K562 (cell line): ENCODE measurements around the gene SURF6. TPM values are rescaled to one million over a fixed set of nuclear protein-coding genes. Genes with fewer than 3 reads are reported as not detected.
A peak's percentile ranks its signal among the peaks of the same experiment; 100 is the strongest.

Source experiments
- ARHGAP35 ChIP-seq: fragments of 450-650 bp; IDR thresholded peaks from 2 replicates; pipeline ENCODE4 v1.6.1; 2018; ENCODE audit not compliant: partially characterized antibody
- CBX8 ChIP-seq: fragments of 200-600 bp; sonication (generic); IDR thresholded peaks from 2 replicates; pipeline ENCODE4 v1.6.1; 2012; ENCODE audit warnings: borderline replicate concordance, mixed run types, low read depth, mild to moderate bottlenecking, moderate library complexity, mixed read lengths, low read length, control low read depth, inconsistent platforms; ENCODE audit not compliant: poor library complexity, severe bottlenecking; ENCODE audit errors: extremely low read depth
- CHD1 ChIP-seq: fragments of 200-600 bp; sonication (generic); IDR thresholded peaks from one replicate; pipeline ENCODE4 v1.6.1; 2012; ENCODE audit warnings: mild to moderate bottlenecking, moderate library complexity, low read length, inconsistent platforms
- CTCFL ChIP-seq: IDR thresholded peaks from 2 replicates; pipeline ENCODE4 v1.6.1; 2011; ENCODE audit warnings: borderline replicate concordance, low read depth, mild to moderate bottlenecking, moderate library complexity, low read length; ENCODE audit not compliant: insufficient read depth, poor library complexity, severe bottlenecking
- ESRRA ChIP-seq: fragments of 450-650 bp; IDR thresholded peaks from 2 replicates; pipeline ENCODE4 v1.6.1; 2014; ENCODE audit warnings: low read depth, mild to moderate bottlenecking, moderate library complexity, borderline replicate concordance
- GTF2A2 ChIP-seq: IDR thresholded peaks from 2 replicates; pipeline ENCODE4 v1.6.1; 2016; ENCODE audit warnings: mild to moderate bottlenecking, missing genetic modification characterization, missing compliant biosample characterization
- ILK ChIP-seq: fragments of 450-650 bp; IDR thresholded peaks from 2 replicates; pipeline ENCODE4 v1.6.1; 2016; ENCODE audit warnings: missing genetic modification characterization, low read depth, mild to moderate bottlenecking, missing compliant biosample characterization, moderate library complexity, borderline replicate concordance
- RBM25 ChIP-seq: fragments of 200-400 bp; formaldehyde crosslinking; IDR thresholded peaks from 2 replicates; pipeline ENCODE4 v1.6.1; 2018; ENCODE audit warnings: low read length, low read depth, moderate library complexity; ENCODE audit not compliant: severe bottlenecking
- SIN3A ChIP-seq, 2 experiments: fragments of 150-350 bp in 1 of 2; IDR thresholded peaks; 2 replicates each; pipeline ENCODE4 v1.6.1; 2011 to 2016; ENCODE audit warnings: borderline replicate concordance in 2 of 2, low read depth in 2 of 2, low read length in 2 of 2, mild to moderate bottlenecking in 2 of 2, moderate library complexity in 2 of 2; ENCODE audit not compliant: control insufficient read depth in 1 of 2
- TEAD4 ChIP-seq, 2 experiments: sonication (generic) in 1 of 2; formaldehyde crosslinking in 1 of 2; IDR thresholded peaks; 2 replicates each; pipeline versions ENCODE4 v1.6.1 to v1.8.0; 2012 to 2022; ENCODE audit warnings: borderline replicate concordance in 1 of 2, inconsistent platforms in 1 of 2, low read length in 1 of 2, mild to moderate bottlenecking in 1 of 2, missing genetic modification reagents in 1 of 2
- ZEB2 ChIP-seq: fragments of 450-650 bp; IDR thresholded peaks from 2 replicates; pipeline ENCODE4 v1.6.1; 2016
- ZNF133 ChIP-seq: fragments of 250-450 bp; sonication (Bioruptor Pico); IDR thresholded peaks from 2 replicates; pipeline ENCODE4 v1.4.0; 2020; ENCODE audit warnings: mild to moderate bottlenecking
- ZNF511 ChIP-seq: sonication (generic); formaldehyde crosslinking; IDR thresholded peaks from 2 replicates; pipeline ENCODE4 v1.8.0; 2022; ENCODE audit warnings: mild to moderate bottlenecking, missing genetic modification reagents
- ZNF778 ChIP-seq: fragments of 450-650 bp; formaldehyde crosslinking; IDR thresholded peaks from 2 replicates; pipeline ENCODE4 v1.4.0; 2020; ENCODE audit warnings: mild to moderate bottlenecking, moderate library complexity
- polyA plus RNA-seq, 8 experiments: library from polyadenylated mRNA; depleted of rRNA in 4 of 8; stranded (reverse) in 5 of 8; unstranded in 3 of 8; fragments of >200 nt; fragmentation: Nextera tagmentation in 2 of 8; fragmentation: Illumina TruSeq in 1 of 8; extraction: Ambion mirVana in 2 of 8; extraction: Trizol in 1 of 8; gene quantifications; 2 replicates each; pipeline versions ENCODE4 v1.2.1 to v1.2.3, GENCODE V29; 2011 to 2014; ENCODE audit warnings: inconsistent platforms in 1 of 8, missing spikeins in 1 of 8
- total RNA-seq, 7 experiments: library from RNA; depleted of rRNA in 6 of 7; stranded (reverse); fragments of >200 nt in 6 of 7; fragmentation: Illumina TruSeq in 2 of 7; extraction: Trizol in 2 of 7; gene quantifications; 2 replicates each; pipeline versions ENCODE4 v1.2.1 to v1.2.3, GENCODE V29; 2011 to 2021; ENCODE audit warnings: low replicate concordance in 1 of 7
- TF ChIP-seq, protein P1 (sequence below): sonication (generic); formaldehyde crosslinking; IDR thresholded peaks from 2 replicates; pipeline ENCODE4 v1.8.1; 2023; ENCODE audit warnings: mild to moderate bottlenecking, missing genetic modification reagents
- TF ChIP-seq, protein P2 (sequence below), 2 experiments: IDR thresholded peaks; 2 replicates each; pipeline ENCODE4 v1.6.1; 2012; ENCODE audit warnings: improper control_type of control experiment in 2 of 2, low read depth in 2 of 2, low read length in 2 of 2, borderline replicate concordance in 1 of 2
- TF ChIP-seq, protein P3 (sequence below): fragments of 450-650 bp; formaldehyde crosslinking; IDR thresholded peaks from 2 replicates; pipeline ENCODE4 v1.4.0; 2020; ENCODE audit warnings: mild to moderate bottlenecking

Gene SURF6
- total and polyA plus RNA-seq, 9 of the 15 experiments (the other 6 are each of a cell fraction or from before 2014, with no cell fraction given), result 1.4 to 68.3 (median 14.7) TPM

DNA sequence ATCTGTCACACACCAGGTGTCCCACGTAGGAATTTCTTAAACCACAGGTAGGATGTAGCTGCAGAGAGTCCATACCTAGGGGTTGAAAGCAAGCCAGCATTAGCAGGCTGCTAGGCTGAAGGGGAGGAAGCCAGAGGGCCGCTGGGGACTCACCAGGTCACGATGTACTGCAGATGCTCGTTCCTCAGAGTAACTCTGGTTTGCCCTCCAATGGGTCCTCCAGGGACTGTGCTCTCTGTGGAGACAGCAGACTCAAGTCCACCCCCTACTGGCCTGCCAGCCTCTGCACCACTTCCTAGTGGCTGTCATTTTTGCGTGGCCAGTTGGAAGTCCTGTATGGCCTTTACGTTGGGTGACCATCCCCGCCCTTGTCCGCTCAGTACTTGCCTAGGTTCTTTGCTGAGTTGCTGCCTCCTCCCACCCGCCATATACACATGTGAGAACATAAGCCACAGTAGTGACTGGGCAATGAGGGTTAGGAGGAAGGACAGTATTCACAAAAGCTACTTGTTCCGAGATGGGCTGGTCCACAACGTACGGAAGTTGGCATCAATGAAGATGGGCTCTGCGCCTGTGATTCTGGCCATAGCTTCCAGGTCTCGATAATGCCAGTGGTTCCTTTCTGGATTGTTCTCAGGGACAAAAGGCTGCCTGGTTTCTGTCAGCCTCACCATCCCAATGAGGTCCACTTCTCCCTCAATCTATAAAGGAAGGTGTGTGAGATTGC is 16.1 kb upstream of the SURF6 start (continued):
- TF ChIP-seq ZNF511 (CRISPR knock-in tag) (no peak), GTF2A2 (tag) (no peak), RBM25 (no peak), ARHGAP35 (no peak), ZEB2 (no peak), SIN3A (IDR thresholded peaks at IDR 0.05; ENCODE audit: borderline replicate concordance in 2 of 2, control insufficient read depth in 1 of 2, low read depth in 2 of 2, low read length in 2 of 2) (peak in 1 of 2 experiments; percentile 54; a peak in 1 of 4 replicates), ZNF133 (CRISPR knock-in tag) (no peak), CTCFL (peak; percentile 40), TEAD4 (IDR thresholded peaks at IDR 0.05; ENCODE audit: low read length) (peak; percentile 24; the same call in 1 of the 2 replicates), TEAD4 (CRISPR knock-in tag; IDR thresholded peaks at IDR 0.05; ENCODE audit: borderline replicate concordance) (no peak), CHD1 (no peak), ESRRA (no peak), ZNF778 (CRISPR knock-in tag) (no peak), CBX8 (no peak), ILK (tag) (no peak)
- TF ChIP-seq, protein P1, sequence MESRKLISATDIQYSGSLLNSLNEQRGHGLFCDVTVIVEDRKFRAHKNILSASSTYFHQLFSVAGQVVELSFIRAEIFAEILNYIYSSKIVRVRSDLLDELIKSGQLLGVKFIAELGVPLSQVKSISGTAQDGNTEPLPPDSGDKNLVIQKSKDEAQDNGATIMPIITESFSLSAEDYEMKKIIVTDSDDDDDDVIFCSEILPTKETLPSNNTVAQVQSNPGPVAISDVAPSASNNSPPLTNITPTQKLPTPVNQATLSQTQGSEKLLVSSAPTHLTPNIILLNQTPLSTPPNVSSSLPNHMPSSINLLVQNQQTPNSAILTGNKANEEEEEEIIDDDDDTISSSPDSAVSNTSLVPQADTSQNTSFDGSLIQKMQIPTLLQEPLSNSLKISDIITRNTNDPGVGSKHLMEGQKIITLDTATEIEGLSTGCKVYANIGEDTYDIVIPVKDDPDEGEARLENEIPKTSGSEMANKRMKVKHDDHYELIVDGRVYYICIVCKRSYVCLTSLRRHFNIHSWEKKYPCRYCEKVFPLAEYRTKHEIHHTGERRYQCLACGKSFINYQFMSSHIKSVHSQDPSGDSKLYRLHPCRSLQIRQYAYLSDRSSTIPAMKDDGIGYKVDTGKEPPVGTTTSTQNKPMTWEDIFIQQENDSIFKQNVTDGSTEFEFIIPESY (CRISPR knock-in tag), result peak; percentile 96
- TF ChIP-seq, protein P2, sequence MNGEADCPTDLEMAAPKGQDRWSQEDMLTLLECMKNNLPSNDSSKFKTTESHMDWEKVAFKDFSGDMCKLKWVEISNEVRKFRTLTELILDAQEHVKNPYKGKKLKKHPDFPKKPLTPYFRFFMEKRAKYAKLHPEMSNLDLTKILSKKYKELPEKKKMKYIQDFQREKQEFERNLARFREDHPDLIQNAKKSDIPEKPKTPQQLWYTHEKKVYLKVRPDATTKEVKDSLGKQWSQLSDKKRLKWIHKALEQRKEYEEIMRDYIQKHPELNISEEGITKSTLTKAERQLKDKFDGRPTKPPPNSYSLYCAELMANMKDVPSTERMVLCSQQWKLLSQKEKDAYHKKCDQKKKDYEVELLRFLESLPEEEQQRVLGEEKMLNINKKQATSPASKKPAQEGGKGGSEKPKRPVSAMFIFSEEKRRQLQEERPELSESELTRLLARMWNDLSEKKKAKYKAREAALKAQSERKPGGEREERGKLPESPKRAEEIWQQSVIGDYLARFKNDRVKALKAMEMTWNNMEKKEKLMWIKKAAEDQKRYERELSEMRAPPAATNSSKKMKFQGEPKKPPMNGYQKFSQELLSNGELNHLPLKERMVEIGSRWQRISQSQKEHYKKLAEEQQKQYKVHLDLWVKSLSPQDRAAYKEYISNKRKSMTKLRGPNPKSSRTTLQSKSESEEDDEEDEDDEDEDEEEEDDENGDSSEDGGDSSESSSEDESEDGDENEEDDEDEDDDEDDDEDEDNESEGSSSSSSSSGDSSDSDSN (IDR thresholded peaks at IDR 0.05; ENCODE audit: borderline replicate concordance in 1 of 2, low read depth in 2 of 2, low read length in 2 of 2), result no peak
- TF ChIP-seq, protein P3, sequence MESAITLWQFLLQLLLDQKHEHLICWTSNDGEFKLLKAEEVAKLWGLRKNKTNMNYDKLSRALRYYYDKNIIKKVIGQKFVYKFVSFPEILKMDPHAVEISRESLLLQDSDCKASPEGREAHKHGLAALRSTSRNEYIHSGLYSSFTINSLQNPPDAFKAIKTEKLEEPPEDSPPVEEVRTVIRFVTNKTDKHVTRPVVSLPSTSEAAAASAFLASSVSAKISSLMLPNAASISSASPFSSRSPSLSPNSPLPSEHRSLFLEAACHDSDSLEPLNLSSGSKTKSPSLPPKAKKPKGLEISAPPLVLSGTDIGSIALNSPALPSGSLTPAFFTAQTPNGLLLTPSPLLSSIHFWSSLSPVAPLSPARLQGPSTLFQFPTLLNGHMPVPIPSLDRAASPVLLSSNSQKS (CRISPR knock-in tag), result no peak
